Measurements from ENCODE around the gene NLGN2.

- TF ChIP-seq TAF1 (IDR thresholded peaks at IDR 0.05; ENCODE audit: low read depth): no peak
- TF ChIP-seq TEAD4 (IDR thresholded peaks at IDR 0.05): no peak
- TF ChIP-seq REST (IDR thresholded peaks at IDR 0.05; ENCODE audit: low read depth): peak; percentile 34; the same call in 1 of the 2 replicates
- TF ChIP-seq EP300 (IDR thresholded peaks at IDR 0.05; ENCODE audit: borderline replicate concordance): no peak
- TF ChIP-seq RAD21 (IDR thresholded peaks at IDR 0.05; ENCODE audit: low read depth): no peak
- TF ChIP-seq, protein P1, sequence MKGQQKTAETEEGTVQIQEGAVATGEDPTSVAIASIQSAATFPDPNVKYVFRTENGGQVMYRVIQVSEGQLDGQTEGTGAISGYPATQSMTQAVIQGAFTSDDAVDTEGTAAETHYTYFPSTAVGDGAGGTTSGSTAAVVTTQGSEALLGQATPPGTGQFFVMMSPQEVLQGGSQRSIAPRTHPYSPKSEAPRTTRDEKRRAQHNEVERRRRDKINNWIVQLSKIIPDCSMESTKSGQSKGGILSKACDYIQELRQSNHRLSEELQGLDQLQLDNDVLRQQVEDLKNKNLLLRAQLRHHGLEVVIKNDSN (IDR thresholded peaks at IDR 0.05): no peak
- no peak for TF ChIP-seq MAX (IDR thresholded peaks at IDR 0.05)
- TF ChIP-seq NFIC (IDR thresholded peaks at IDR 0.05): no peak; the same call in 1 of the 2 replicates
Measured at GRCh38 chr17:7439462-7440112, 31.9 kb downstream of the NLGN2 start, which contains the start of gene FGF11.
